Psoas muscle (tissue), 8 donors: ENCODE results near the gene OPN4. TPM values are rescaled to one million over a fixed set of nuclear protein-coding genes. Genes with fewer than 3 reads are reported as not detected.

Experiments used
- ATAC-seq, 4 donors: fragments of 200-7000 bp; cut with Tn5 transposase; one replicate each; pipeline ENCODE4 v1.9.1; 2020; ENCODE audit warnings: moderate library complexity in 3 of 4, mild to moderate bottlenecking in 2 of 4
- DNase-seq, 2 donors: peaks; one replicate each; pipeline ENCODE4 v3.0.0-alpha.2; 2020
- H3K27ac ChIP-seq: fragments of 200-600 bp; one replicate; pipeline ENCODE4 v1.8.0; 2022
- H3K27me3 ChIP-seq, 3 donors: fragments of 200-600 bp in 1 of 3; one replicate each; pipeline versions ENCODE4 v1.6.1 to v1.8.0; 2013 to 2022; ENCODE audit warnings: low read length in 2 of 3, mild to moderate bottlenecking in 2 of 3, moderate library complexity in 1 of 3; ENCODE audit not compliant: insufficient read depth in 3 of 3
- H3K36me3 ChIP-seq, 2 donors: fragments of 200-600 bp in 1 of 2; one replicate each; pipeline versions ENCODE4 v1.6.1 to v1.8.0; 2013 to 2022; ENCODE audit warnings: low read depth in 1 of 2, mild to moderate bottlenecking in 1 of 2, moderate library complexity in 1 of 2; ENCODE audit not compliant: insufficient read depth in 1 of 2
- H3K4me1 ChIP-seq: fragments of 200-600 bp; one replicate; pipeline ENCODE4 v1.8.0; 2022
- H3K4me3 ChIP-seq: fragments of 200-600 bp; one replicate; pipeline ENCODE4 v1.8.0; 2022; ENCODE audit warnings: mild to moderate bottlenecking
- H3K9me3 ChIP-seq: fragments of 200-600 bp; one replicate; pipeline ENCODE4 v1.8.0; 2022
- CTCF ChIP-seq: fragments of 200-600 bp; IDR thresholded peaks from one replicate; pipeline ENCODE4 v1.8.0; 2022; ENCODE audit warnings: antibody characterized with exemption
- WGBS, 3 donors: extraction: QIAGEN DNeasy Blood & Tissue Kit; methylation state at CpG; one replicate each; pipeline versions ENCODE4 v1.1.6 to v1.1.7; 2013; 5-methylcytosine and 5-hydroxymethylcytosine counted together
- intact Hi-C, 2 donors: fragments of 100-400 bp; cut with DNase I; formaldehyde crosslinking; loops; one replicate each; pipeline versions ENCODE4 v1.11.0 to v1.14.2; 2022
- polyA plus RNA-seq, 3 donors: library from polyadenylated mRNA; stranded (reverse); fragments of 200-250 nt; gene quantifications; one replicate each; pipeline ENCODE4 v1.2.3, GENCODE V29; 2013
- total RNA-seq, 4 donors: library from RNA; stranded (reverse); fragmentation: NEBNext Ultra II Directional in 2 of 4; extraction: Animal tissue kit (Norgen Biotek cat#: 25700) in 2 of 4; gene quantifications; one replicate each; pipeline versions ENCODE4 v1.2.1 to v1.2.4, GENCODE V29; 2021 to 2023
- donor health status: healthy with polysubstance abuse.
- donor health status: DM: no; HTN: no; CAD: no; lungs with moderate emphysema.
- donor health status: Bipolar disorder and iron deficiency.
- donor health status: healthy.
- donor health status: DM: yes; HTN: yes; CAD: no.
- donor health status: DM: no; HTN: no; CAD: no.
- donor health status: DM: no; HTN: no; CAD: no.
- donor health status: DM: yes; HTN: yes; CAD: no.

Gene OPN4
- total and polyA plus RNA-seq, 7 donors, result 0.12 to 0.49 (median 0.23) TPM

- Histone ChIP-seq H3K4me1 (peaks cover 33% of the 10 kb centered on the region), H3K9me3 (no peaks in the 10 kb centered on the region), H3K4me3 (no peak overlapping the region), H3K27me3 (no peaks in the 10 kb centered on the region), H3K36me3 (no peaks in the 10 kb centered on the region), H3K27ac (no peak overlapping the region)
- TF ChIP-seq CTCF, result no peak
- WGBS, 3 donors, result 84 to 92% (median 87%) methylated on average over 5 of the region's 5 CpGs
- ATAC-seq (no peak), DNase-seq (no peak)
- intact Hi-C loops, result no loop called here
Observed at GRCh38 chr10:86646532-86646931, 7.8 kb upstream of the OPN4 start.

- no peak overlapping the region for H3K27ac ChIP-seq
- no peak for TF ChIP-seq CTCF
- H3K4me1 ChIP-seq, result peaks cover 33% of the 10 kb centered on the region
- intact Hi-C loops, result no loop called here
- WGBS, 3 donors, result 79 to 84% (median 83%) methylated on average over 6 of the region's 6 CpGs
- no peak overlapping the region for H3K4me3 ChIP-seq
- no peaks in the 10 kb centered on the region for H3K9me3 ChIP-seq
- DNase-seq, result no peak
- no peaks in the 10 kb centered on the region for H3K36me3 ChIP-seq
- ATAC-seq, result no peak
- no peaks in the 10 kb centered on the region for H3K27me3 ChIP-seq
Observed at GRCh38 chr10:86646933-86647332, 7.4 kb upstream of the OPN4 start.

- 82 to 84% (median 83%) methylated on average over 13 of the region's 13 CpGs for WGBS, 3 donors
Observed at GRCh38 chr10:86647773-86648703, 6.3 kb upstream of the OPN4 start.

GRCh38 chr10:86648704-86649427 lies 5.5 kb upstream of the OPN4 start:
- peak overlapping the region; percentile 24 for H3K27ac ChIP-seq
- H3K36me3 ChIP-seq, result no peaks in the 10 kb centered on the region
- no peak overlapping the region for H3K4me3 ChIP-seq
- ATAC-seq (peak; percentile 60 to 97 (median 92)), DNase-seq (peak; percentile 77 to 90)
- H3K4me1 ChIP-seq, result peaks cover 19% of the 10 kb centered on the region
- intact Hi-C loops, result no loop called here
- H3K27me3 ChIP-seq, result no peaks in the 10 kb centered on the region
- TF ChIP-seq CTCF, result no peak
- 42 to 48% (median 43%) methylated on average over 9 of the region's 9 CpGs for WGBS, 3 donors
- no peaks in the 10 kb centered on the region for H3K9me3 ChIP-seq

More at GRCh38 chr10:86647773-86648703, 6.3 kb upstream of the OPN4 start:
- Histone ChIP-seq H3K36me3 (no peaks in the 10 kb centered on the region), H3K27ac (no peak overlapping the region), H3K4me3 (no peak overlapping the region), H3K9me3 (no peaks in the 10 kb centered on the region), H3K4me1 (peaks cover 25% of the 10 kb centered on the region), H3K27me3 (no peaks in the 10 kb centered on the region)
- no peak for DNase-seq
- no peak for ATAC-seq
- intact Hi-C loops, result no loop called here
- TF ChIP-seq CTCF, result no peak
